ENCODE measurements around the gene SPAG16.

The SPAG16 gene

DNA sequence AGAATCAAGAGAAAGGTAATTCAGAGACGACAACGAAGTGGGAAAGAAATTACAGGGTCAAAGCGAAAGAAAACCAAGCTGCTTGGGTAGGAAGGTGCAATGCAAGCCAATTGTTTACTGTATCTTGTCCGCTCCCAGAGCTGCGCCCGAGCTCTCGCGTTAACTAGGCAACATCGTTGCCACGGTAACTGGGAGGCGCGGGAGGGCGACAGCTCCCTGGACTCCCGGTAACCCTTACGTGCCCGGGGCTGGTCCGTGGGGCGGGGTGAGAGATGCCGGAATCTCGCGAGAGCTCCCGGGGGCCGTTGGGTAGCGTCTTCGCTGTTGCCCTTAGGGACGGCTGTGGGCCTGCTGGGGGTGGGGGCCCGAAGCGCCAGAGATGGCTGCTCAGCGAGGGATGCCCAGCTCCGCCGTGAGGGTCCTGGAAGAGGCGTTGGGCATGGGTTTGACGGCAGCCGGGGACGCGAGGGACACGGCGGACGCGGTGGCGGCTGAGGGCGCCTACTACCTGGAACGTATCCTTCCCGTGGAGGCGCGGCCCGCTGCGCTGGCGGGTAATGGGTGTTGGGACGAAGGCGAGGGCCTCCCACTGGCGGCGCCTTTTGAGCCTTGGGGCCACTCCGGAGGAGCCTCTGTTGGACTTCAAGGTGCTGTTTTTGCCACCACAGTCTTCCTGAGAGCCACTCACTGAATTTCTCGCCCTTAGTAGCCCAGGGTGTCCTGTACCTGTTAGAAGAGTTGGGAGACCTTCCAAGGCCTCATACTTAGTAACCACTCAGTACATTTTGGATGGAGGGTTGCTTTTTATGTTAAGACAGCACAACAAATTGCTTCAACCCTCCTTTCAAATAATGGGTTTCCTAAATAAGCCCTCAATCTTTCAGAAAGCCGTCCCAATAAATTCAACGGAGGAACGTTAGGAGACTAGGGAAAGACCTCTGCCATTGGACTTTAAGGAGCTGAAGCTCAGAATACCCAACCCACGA is at the start of gene SPAG16 (continued):
- TF ChIP-seq, protein P1, sequence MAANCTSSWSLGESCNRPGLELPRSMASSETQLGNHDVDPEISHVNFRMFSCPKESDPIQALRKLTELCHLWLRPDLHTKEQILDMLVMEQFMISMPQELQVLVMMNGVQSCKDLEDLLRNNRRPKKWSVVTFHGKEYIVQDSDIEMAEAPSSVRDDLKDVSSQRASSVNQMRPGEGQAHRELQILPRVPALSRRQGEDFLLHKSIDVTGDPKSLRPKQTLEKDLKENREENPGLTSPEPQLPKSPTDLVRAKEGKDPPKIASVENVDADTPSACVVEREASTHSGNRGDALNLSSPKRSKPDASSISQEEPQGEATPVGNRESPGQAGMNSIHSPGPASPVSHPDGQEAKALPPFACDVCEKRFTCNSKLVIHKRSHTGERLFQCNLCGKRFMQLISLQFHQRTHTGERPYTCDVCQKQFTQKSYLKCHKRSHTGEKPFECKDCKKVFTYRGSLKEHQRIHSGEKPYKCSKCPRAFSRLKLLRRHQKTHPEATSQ (tag by site-specific recombination; IDR thresholded peaks at IDR 0.05): 0 out of 2 replicates have a peak, but pooled peaks have one; percentile 35
- TF ChIP-seq, protein P2, sequence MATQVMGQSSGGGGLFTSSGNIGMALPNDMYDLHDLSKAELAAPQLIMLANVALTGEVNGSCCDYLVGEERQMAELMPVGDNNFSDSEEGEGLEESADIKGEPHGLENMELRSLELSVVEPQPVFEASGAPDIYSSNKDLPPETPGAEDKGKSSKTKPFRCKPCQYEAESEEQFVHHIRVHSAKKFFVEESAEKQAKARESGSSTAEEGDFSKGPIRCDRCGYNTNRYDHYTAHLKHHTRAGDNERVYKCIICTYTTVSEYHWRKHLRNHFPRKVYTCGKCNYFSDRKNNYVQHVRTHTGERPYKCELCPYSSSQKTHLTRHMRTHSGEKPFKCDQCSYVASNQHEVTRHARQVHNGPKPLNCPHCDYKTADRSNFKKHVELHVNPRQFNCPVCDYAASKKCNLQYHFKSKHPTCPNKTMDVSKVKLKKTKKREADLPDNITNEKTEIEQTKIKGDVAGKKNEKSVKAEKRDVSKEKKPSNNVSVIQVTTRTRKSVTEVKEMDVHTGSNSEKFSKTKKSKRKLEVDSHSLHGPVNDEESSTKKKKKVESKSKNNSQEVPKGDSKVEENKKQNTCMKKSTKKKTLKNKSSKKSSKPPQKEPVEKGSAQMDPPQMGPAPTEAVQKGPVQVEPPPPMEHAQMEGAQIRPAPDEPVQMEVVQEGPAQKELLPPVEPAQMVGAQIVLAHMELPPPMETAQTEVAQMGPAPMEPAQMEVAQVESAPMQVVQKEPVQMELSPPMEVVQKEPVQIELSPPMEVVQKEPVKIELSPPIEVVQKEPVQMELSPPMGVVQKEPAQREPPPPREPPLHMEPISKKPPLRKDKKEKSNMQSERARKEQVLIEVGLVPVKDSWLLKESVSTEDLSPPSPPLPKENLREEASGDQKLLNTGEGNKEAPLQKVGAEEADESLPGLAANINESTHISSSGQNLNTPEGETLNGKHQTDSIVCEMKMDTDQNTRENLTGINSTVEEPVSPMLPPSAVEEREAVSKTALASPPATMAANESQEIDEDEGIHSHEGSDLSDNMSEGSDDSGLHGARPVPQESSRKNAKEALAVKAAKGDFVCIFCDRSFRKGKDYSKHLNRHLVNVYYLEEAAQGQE (tag by site-specific recombination; IDR thresholded peaks at IDR 0.05): no peak
- TF ChIP-seq ZNF501 (tag by site-specific recombination; IDR thresholded peaks at IDR 0.05) (peak; percentile 74), MYNN (tag by site-specific recombination; IDR thresholded peaks at IDR 0.05; ENCODE audit: borderline replicate concordance) (peak; percentile 86), GLIS2 (tag by site-specific recombination; IDR thresholded peaks at IDR 0.05) (peak; percentile 92), SP7 (tag by site-specific recombination; IDR thresholded peaks at IDR 0.05) (peak; percentile 74), EGR2 (tag by site-specific recombination; IDR thresholded peaks at IDR 0.05; ENCODE audit: low read depth) (peak; percentile 79), ZNF76 (tag by site-specific recombination; IDR thresholded peaks at IDR 0.05; ENCODE audit: borderline replicate concordance, low read depth) (peak; percentile 92), ZNF366 (tag by site-specific recombination; conservative IDR thresholded peaks at IDR 0.05) (no peak), ZFHX2 (tag by site-specific recombination; conservative IDR thresholded peaks at IDR 0.05) (peak; percentile 67), ZXDB (tag by site-specific recombination; IDR thresholded peaks at IDR 0.05) (peak; percentile 76), TCF7L2 (IDR thresholded peaks at IDR 0.05; ENCODE audit: borderline replicate concordance, low read depth, low read length) (0 out of 2 replicates have a peak, but pooled peaks have one; percentile 50), ZIC2 (tag by site-specific recombination; IDR thresholded peaks at IDR 0.05) (peak; percentile 65), KLF8 (tag by site-specific recombination; IDR thresholded peaks at IDR 0.05) (peak; percentile 89), ZNF174 (tag by site-specific recombination; IDR thresholded peaks at IDR 0.05) (no peak), SP2 (tag by site-specific recombination; IDR thresholded peaks at IDR 0.05) (peak; percentile 67), KLF16 (tag by site-specific recombination; IDR thresholded peaks at IDR 0.05) (peak; percentile 95), ZNF561 (tag by site-specific recombination; IDR thresholded peaks at IDR 0.05; ENCODE audit: borderline replicate concordance) (peak; percentile 58; the same call in 1 of the 2 replicates), KLF10 (tag by site-specific recombination; IDR thresholded peaks at IDR 0.05) (0 out of 2 replicates have a peak, but pooled peaks have one; percentile 33), ZNF341 (tag by site-specific recombination; IDR thresholded peaks at IDR 0.05; ENCODE audit: low read depth) (peak; percentile 95), SCRT2 (tag by site-specific recombination; IDR thresholded peaks at IDR 0.05) (0 out of 2 replicates have a peak, but pooled peaks have one; percentile 22)
- TF ChIP-seq, protein P3, sequence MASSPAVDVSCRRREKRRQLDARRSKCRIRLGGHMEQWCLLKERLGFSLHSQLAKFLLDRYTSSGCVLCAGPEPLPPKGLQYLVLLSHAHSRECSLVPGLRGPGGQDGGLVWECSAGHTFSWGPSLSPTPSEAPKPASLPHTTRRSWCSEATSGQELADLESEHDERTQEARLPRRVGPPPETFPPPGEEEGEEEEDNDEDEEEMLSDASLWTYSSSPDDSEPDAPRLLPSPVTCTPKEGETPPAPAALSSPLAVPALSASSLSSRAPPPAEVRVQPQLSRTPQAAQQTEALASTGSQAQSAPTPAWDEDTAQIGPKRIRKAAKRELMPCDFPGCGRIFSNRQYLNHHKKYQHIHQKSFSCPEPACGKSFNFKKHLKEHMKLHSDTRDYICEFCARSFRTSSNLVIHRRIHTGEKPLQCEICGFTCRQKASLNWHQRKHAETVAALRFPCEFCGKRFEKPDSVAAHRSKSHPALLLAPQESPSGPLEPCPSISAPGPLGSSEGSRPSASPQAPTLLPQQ (tag by site-specific recombination; IDR thresholded peaks at IDR 0.05): peak; percentile 70
- TF ChIP-seq, protein P4, sequence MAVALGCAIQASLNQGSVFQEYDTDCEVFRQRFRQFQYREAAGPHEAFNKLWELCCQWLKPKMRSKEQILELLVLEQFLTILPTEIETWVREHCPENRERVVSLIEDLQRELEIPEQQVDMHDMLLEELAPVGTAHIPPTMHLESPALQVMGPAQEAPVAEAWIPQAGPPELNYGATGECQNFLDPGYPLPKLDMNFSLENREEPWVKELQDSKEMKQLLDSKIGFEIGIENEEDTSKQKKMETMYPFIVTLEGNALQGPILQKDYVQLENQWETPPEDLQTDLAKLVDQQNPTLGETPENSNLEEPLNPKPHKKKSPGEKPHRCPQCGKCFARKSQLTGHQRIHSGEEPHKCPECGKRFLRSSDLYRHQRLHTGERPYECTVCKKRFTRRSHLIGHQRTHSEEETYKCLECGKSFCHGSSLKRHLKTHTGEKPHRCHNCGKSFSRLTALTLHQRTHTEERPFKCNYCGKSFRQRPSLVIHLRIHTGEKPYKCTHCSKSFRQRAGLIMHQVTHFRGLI (tag by site-specific recombination; IDR thresholded peaks at IDR 0.05): no peak
- TF ChIP-seq, protein P5, sequence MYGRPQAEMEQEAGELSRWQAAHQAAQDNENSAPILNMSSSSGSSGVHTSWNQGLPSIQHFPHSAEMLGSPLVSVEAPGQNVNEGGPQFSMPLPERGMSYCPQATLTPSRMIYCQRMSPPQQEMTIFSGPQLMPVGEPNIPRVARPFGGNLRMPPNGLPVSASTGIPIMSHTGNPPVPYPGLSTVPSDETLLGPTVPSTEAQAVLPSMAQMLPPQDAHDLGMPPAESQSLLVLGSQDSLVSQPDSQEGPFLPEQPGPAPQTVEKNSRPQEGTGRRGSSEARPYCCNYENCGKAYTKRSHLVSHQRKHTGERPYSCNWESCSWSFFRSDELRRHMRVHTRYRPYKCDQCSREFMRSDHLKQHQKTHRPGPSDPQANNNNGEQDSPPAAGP (tag by site-specific recombination; IDR thresholded peaks at IDR 0.05): peak; percentile 56
- TF ChIP-seq, protein P6, sequence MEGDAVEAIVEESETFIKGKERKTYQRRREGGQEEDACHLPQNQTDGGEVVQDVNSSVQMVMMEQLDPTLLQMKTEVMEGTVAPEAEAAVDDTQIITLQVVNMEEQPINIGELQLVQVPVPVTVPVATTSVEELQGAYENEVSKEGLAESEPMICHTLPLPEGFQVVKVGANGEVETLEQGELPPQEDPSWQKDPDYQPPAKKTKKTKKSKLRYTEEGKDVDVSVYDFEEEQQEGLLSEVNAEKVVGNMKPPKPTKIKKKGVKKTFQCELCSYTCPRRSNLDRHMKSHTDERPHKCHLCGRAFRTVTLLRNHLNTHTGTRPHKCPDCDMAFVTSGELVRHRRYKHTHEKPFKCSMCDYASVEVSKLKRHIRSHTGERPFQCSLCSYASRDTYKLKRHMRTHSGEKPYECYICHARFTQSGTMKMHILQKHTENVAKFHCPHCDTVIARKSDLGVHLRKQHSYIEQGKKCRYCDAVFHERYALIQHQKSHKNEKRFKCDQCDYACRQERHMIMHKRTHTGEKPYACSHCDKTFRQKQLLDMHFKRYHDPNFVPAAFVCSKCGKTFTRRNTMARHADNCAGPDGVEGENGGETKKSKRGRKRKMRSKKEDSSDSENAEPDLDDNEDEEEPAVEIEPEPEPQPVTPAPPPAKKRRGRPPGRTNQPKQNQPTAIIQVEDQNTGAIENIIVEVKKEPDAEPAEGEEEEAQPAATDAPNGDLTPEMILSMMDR (tag by site-specific recombination; IDR thresholded peaks at IDR 0.05): peak; percentile 82
- TF ChIP-seq, protein P7, sequence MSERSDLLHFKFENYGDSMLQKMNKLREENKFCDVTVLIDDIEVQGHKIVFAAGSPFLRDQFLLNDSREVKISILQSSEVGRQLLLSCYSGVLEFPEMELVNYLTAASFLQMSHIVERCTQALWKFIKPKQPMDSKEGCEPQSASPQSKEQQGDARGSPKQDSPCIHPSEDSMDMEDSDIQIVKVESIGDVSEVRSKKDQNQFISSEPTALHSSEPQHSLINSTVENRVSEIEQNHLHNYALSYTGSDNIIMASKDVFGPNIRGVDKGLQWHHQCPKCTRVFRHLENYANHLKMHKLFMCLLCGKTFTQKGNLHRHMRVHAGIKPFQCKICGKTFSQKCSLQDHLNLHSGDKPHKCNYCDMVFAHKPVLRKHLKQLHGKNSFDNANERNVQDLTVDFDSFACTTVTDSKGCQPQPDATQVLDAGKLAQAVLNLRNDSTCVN (tag by site-specific recombination; optimal IDR thresholded peaks at IDR 0.05): peak; percentile 54
